CMK (cell line): ENCODE results near the gene CHD6.

ENCODE experiments used
- DNase-seq: peaks from one replicate; pipeline ENCODE4 v3.0.0-alpha.2; 2010; ENCODE audit warnings: low read depth

The CHD6 gene

DNA sequence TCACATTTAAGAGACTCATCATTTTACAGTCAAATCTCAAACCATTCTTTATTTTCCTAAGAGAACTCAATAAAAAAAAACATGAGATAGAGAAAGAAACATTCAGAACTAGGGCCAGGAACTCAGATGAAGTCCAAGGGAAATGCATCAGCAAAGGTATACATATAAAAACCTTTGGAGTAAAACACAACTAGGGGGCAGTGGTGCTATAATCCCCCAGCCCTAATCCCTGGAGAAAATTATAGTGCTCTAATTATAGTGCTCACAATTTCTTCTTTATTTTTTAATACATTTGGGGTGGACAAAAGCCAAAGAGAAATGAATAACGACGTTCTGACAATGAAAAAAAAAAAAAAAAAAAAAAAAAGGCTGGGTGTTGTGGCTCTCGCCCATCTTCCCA lies 151.0 kb downstream of the CHD6 start:
- DNase-seq = no peak

DNA sequence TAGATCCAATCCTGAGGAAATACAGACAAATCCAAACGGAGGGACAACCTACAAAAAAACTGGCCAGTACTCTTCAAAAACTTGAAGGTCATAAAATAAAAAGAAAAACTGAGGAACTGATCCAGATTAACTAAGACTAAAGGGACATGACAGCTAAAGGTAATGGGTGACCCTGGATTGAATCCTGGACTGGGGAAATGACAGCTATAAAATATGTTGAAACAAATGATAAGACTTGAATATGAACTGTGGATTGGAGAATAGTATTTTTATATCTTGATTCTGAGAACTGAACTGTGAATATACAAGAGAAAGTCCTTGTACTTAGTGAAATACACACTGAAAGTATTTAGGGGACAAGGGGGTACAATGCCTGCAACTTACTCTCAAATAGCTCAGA lies 154.6 kb downstream of the CHD6 start:
- no peak for DNase-seq

DNA sequence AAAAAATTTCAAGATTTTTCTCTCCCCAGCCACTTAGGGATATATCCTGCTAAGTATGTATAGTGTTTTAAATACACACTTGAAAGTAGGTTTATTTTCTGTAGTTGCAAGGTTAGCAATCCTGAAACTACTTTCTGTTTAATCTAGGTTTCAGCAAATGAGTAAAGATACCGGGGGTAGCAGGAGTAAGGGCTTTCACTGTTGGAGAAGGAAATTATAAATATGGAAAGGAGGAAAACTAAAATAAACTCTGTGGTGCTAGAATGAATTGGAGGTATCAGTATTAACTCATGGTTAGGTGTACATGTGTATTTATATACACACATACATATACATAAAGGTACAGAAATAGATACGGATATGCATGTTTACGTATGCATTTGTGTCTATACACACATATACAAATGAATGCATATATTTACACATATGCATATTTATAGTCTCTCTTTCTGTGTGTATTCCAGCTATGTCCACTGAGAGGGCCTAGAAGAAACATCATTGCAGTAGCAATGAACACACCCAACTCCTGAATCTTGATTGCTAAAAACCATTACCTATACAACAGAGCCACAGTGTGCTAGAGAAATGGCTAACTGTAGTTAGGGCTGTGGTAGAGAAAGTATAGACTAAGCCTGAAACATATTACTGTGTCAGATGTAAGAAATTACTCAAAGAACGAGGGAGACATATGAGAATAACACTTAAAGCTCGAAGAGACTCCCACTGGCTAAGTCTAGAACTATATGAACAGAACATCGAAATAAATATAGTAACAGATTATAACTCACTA lies 155.6 kb downstream of the CHD6 start:
- no peak for DNase-seq

DNA sequence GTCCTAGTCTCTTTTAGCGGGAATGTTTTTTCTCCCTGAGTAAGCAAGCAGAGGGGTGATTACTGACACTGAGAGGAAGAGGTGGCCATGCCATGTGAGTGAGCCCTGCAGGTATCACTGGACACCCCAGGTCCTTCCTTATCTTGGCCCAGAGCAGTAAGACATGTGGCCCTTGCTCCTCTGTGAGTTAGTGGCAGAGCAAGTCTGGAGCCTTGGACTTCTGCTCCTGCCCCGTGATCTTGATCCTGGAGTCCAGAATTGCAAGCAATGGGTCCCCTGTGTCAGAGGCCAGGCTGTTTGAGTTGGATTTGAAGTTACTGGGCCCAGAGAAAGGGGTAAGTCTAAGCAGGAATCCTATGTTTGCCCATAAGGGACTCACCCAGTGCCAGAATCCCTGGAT lies 159.4 kb downstream of the CHD6 start:
- no peak for DNase-seq

DNA sequence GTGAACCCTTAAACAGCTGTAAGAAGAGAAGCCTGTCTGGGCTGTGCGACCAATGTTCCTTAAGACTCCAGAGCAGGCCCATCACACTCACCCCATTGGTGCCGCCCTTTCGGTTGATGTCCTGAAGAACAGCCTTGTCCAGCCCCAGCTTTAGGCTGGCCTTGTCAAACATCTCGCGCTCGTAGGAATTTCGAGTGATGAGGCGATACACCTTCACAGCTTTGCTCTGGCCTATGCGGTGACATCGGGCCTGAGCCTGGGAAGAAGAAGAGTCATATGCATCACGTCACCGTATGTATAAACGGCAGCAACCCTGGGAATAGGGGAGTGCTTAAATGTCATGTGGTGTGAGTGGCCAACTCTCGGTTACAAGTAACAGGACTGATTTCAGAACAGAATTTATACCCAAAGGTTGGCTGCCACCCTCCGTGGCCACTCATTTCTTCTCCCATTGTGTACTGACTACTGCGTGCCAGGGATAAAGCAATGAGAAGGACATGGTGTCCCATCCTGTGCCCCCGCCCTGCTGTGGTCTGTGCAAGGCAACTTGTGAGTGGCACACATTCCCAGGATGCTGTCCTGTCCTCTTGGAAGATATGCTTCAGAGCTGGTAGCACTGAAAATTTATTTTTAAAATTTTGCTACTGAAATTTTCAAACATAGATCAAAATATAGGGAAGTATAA lies 160.9 kb downstream of the CHD6 start:
- DNase-seq = no peak

DNA sequence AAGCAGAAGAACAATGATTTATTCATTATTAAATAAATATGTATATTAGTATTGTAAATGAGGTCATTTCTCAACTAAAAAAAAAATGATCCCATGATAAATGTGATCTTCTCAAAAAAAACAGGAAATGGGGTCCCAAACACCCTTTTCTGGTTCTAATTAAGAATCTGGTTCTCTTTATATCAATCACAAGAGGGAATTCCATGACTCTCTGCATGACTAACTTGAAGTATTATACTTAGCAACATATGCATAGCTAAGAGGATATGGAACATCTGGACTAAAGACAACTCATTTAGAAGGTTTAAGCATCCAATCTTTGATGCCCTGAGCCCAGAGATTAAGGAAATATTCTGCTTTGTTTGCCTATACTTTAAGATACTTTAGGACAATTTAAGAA lies 161.8 kb downstream of the CHD6 start:
- no peak for DNase-seq

DNA sequence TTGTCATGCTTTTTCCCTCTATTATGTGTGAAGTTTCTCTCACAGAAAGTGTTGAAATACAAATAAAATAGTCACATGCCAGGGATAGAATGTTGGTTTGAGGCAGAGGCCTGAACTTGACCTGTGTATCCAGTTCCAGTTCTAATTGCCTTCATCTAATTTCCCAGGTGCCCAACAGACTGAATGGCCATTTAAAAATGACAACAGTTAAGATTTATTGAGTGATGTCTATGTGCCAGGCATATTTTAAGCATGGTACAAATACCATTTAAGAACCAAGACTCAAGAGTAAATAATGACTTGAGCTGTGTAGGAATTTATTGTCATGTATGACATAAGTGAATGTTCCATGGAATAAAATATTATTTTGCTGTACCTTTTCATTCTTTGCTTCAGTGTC lies 163.9 kb downstream of the CHD6 start:
- no peak for DNase-seq

DNA sequence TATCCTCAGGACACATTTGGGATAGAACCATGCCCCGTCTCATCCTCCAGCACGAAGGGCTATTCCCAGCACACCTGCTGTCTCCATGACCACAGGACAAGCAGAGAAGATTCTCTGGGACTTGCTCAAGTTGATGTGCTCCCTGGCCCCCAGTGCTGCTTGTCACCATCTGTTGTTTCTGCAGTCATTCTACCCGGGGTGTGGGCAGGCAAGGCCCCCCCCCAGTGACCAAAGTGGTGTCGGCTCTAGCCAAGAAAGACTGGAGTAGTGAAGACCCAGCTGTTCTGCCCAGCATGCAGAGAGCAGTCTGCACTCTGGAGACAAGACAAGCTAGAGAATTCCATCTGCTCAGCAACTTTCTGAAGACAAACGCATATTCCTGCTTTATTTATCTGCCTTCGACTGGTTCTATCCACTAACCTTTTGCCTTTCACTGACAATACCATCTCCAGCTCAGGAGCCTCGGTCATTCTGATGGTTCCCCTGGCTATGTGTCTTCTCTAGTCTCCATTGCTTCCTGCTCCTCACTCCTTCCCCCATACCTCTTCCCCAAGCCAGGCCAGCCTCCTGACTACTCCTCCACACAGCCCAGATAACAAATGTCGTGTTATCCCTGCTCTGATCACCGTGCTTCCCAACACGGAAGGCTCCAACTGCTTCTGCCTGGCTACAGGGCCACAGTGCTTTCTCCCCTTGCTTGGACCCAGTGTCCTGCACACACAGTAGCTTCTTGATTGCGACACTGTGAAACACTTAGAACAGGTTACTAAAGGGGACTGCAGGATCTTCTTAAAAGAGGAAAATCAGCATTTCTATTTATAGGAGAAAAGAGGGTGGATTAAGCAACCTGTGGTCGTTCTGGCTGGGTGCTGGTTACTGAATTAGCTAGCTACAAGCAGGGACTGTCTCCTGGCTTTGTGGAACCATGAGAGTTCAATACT lies 164.9 kb downstream of the CHD6 start:
- no peak for DNase-seq

DNA sequence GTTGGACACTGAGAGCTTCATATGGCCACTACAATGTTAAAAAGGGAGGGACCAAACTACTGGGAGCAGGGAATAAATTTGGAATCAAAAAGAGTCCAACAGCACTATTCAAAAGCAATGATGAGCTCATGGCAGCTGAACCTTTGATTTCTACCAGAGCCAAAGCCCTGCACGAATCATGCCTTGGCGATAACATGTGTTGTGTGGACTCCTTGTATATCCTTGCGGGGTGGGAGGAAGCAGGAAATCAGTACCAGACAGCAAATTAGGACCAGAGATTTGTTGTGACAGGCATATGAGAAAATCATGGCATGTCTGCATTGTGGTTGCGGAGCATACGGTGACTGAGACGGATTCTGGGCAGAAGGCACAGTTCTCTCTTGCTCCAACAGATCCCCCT lies 166.0 kb downstream of the CHD6 start:
- DNase-seq = no peak

DNA sequence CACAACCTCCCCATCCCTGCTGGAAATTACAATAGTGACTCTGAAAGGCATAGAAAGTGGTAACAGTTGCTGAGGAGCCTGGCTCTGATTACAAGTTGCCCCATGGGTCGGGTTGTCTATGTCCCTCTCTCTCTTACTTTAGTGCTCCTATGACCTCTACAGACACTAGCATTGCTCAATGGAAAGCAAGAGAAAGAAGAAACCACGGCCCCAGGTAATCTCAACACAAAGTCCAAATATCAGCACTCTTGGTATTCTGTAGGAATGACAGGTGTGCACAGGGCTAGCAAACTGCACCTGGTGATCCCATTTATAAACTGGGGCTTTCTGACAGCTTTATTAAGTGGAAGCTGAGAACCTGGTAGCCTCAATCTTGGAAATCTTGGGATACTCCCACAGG lies 171.2 kb downstream of the CHD6 start:
- DNase-seq = no peak

DNA sequence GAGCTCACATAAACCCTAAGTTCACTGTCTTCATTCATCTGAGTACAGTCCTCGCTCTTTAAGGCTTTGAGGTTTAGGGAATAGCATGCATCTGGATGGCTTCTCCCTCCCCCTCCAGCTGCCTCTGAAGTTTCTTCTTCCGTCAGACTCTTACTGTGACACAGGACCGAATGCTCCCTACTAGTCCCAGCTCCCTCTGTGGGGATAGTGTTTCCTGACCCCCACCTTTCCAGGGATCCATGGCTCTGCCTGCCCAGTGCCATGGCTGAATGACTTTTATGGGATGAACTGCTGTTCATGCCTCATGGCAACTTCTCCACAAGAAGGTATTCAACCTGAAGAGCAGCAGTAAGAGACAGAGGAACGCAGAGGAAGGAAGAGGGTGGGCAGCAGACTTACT lies 171.7 kb downstream of the CHD6 start:
- no peak for DNase-seq

DNA sequence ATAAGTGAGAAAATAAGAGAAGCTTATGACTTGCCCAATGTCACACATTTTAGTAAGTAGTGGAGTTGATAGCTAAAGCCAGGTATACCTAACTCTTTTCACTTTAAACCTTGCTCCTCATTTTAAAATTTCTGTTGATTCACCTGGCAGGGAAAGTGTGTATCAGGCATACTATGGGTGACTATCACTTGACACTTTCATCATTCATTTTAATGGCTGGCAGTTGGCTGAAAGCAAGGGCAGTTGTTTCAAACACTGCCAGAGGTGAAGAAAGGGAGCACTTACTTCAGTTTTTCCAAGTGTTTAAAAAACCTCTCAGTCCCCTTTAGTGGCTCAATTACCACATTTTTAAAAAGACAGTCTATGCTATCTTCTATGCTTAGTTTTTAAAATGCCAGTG lies 173.4 kb downstream of the CHD6 start:
- DNase-seq = no peak

DNA sequence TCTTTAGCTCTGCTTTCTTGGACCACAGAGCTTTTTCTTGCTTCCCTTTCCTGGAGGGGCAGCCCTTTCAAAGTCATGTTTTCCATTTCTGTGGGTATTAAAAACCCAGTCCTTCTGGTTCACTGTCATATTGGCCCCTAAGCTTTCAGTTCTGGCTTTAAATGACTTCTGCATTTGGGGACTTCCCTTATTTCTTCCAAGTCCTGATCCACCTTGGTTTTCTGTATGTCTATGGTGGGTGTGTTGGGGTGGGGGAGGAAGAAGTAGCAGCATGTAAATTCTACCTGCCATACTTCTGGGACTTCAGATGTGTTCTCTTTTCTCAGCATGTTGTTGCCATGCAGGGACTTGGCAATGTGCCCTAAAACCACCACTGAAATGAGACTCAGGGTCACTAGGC lies 174.5 kb downstream of the CHD6 start:
- DNase-seq = no peak

DNA sequence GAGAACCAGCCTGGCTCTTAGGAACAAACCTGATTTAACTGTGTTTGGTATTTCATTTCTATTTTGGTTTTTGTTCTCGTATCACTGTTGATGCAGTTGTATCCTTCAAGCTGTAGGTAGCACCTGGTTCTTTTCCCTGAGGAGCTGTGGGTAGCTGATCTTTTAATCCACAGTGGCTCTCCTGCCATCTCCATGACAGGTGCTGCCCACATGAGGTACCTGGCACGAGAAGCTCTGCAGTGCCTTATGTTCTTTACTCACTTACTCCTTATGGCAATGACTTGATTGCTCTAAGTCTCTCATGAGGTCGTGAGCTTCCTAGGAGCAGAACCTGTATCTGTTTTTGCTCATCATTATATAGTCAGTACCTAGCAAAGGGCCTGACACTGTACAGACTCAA lies 177.3 kb downstream of the CHD6 start:
- DNase-seq = no peak

DNA sequence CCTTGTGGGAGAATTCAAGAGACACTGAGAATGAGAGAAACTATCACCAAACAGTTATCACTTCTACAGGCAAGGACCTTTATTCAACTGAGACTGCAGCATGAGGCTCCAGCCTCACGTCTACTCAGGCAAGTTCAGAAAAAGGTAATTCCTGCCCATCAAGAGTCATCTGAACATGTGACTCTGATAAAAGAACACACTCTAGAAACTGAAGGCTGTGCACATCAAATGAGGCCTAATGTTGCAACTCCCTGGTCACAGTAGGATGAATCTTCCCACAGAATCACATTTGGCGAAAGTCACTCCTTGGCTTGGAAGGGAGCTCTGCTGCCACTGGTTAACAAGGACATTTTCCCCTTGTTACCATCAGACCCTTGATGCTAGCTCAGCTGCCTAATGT lies 180.3 kb downstream of the CHD6 start:
- no peak for DNase-seq

DNA sequence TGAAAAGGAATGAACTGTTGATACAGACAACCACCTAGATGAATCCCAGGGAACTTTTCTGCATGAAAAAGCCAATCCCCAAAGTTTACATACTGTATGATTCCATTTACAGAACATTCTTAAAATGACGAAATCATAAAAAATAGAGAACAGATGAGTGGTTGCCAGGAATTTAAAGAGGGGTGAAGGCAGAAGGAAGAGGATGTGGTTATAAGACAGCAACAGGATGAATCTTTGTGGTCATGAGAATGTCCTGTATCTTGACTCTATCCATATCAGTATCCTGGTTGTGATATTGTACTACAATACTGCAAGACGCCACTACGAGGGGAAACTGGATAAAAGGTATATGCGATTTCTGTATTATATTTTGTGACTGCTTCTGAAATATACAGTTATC lies 181.5 kb downstream of the CHD6 start:
- DNase-seq = peak; percentile 11

DNA sequence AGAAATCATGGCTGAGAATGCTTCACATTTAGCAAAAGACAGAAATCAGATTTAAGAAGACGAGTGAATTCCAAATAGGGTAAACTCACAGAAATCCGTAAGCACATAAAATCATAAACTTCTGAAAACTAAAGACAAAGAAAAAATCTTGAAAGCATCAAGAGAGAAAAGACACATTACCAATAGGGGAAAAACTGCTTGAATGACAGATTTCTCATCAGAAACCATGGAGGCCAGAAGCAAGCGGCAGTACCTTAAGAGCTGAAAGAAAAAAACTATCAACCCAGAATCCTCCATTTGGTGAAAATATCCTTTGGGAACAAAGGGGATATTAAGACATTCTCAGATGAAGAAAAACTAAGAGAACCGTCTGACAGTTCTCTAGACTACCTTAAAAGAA lies 185.0 kb downstream of the CHD6 start:
- no peak for DNase-seq

DNA sequence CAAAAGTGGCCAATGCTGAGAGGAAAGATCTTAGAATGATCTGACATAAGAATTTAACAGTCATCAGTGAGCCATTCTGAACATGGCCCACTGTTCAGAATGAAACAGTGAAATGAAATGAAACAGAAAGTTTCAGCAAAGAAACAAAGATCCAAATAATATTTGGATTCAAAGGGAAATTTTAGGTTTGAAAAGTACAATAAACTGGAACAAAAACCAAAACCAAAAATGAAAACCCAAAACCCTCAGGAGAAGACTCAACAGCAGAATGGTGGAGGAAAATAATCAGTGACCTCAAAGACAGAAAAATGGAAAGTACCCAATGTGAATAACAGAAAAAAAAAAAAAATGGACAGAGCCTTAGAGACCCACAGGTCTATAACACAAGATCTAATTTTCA lies 185.4 kb downstream of the CHD6 start:
- no peak for DNase-seq

DNA sequence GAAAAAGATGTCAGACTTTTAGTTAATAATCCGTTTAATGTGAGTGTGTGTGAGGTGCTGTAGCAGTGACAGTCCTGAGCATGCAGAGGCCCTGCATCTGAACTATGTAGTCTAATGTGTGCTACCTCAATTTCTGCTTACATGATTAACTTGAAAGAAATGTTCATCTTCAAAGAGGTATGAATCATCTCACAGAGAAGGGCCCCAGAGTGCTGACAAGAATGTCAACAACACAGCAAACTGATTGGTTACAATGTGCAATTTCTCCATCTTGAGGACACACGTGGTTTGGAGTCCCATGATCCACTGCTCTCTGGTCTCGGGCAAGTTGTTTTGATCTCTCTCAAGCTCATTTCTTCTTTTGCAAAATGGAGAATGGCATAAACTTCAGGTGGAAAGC lies 189.9 kb downstream of the CHD6 start:
- DNase-seq = no peak

DNA sequence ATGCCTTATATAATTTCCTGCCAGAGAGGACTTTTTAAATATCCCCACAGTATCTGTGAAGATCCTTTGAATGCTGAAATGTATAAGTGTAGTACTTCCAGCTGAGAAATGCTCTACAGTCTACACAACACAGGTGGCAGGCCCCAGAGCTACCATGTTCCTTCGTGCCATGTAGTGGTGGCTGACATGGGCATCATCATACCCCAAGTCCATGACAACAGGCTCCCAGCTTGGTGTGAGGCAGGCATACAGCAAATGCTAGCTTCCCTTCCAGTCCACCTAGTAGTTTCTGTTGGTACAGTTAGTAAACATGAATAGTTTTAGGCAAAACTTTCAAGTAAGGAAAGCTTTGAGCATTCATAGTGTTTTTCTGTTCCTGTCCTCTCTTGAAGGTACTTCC lies 190.3 kb downstream of the CHD6 start:
- no peak for DNase-seq

DNA sequence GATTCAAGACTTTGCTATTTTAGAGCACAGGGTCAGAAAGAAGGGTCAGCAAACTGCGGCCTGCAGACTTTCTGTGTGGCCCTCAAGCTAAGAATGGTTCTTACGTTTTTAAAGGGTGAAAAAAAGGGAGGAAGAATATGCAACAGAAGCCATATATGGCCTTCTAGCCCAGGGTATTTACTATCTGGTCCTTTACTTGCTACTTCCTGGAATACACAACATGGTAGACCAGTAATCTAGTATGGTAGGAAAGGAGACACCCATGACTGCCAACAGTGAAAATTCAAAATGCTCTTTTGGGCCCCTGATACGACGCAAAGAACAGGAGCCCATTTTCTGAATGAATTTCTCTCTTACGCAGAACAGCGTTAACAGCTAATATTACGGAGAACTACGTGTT lies 191.2 kb downstream of the CHD6 start:
- no peak for DNase-seq

DNA sequence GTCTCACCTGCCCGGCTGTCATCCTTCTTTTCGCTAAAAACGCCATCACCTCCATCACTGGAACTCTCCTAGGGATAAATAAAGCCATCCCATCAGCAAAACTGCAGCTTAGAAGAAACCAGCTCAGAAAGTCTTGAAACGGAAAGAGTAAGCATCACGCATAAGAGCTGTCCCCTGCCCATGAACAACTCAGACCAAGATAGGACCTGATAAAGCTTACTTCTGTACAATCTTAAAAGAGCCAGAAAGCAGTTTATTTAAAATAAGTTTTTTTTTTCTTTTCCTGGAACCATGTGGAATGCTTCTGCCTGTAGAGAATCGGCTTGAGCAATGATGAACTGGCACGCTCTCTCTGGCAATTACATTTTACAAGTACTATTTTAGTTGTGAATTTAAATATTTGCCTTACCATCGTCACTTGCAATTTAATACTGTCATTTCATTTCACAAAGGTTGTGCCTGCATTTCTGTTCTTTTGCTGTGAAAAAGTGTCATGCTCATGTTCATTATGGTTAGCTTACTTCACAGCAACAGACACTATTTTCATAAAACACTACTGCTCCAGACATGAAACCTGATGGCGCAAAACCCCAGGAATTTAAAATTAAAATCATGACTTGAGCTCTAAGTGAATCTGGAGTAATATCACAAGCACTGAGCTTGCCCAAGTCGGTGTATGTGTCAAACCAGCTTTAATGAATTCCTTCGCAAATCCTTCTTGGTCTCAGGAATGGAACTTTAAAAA lies 191.9 kb downstream of the CHD6 start:
- DNase-seq = no peak
